ENCODE results near the gene C1orf185. TPM values are rescaled to one million over a fixed set of nuclear protein-coding genes. Genes with fewer than 3 reads are reported as not detected.
"Not testable (repeated sequence)": the region's sequence is repeated elsewhere in the genome, so short reads cannot be mapped to it uniquely, and the experiment has no call there.

The C1orf185 gene
- total RNA-seq, 2 experiments from 2014 or later: not detected

- ATAC-seq (no peak), DNase-seq (no peak)
- TF ChIP-seq CTCF (IDR thresholded peaks at IDR 0.05): no peak
- intact Hi-C loops (cut with micrococcal nuclease): no loop called here
- CTCF ChIA-PET: interaction anchor here (0.9 to 2.0 kb wide), 4 partner anchors 23 to 394 kb away, joined by 3 to 7 read pairs (median 4); no protein-coding TSS in a partner anchor
- peaks cover 8% of the 10 kb centered on the region for H3K27me3 Mint-ChIP-seq
- H3K4me3 Mint-ChIP-seq: no peak overlapping the region
- no peaks in the 10 kb centered on the region for H3K36me3 Mint-ChIP-seq (ENCODE audit: low read depth)
- no peaks in the 10 kb centered on the region for H3K9me3 Mint-ChIP-seq
- POLR2A ChIA-PET: no interaction called here
- no peak overlapping the region for H3K27ac Mint-ChIP-seq
- peaks cover 8% of the 10 kb centered on the region for H3K4me1 Mint-ChIP-seq (ENCODE audit: low read depth)
Observed at GRCh38 chr1:51168266-51168845, 66.3 kb downstream of the C1orf185 start.

DNA sequence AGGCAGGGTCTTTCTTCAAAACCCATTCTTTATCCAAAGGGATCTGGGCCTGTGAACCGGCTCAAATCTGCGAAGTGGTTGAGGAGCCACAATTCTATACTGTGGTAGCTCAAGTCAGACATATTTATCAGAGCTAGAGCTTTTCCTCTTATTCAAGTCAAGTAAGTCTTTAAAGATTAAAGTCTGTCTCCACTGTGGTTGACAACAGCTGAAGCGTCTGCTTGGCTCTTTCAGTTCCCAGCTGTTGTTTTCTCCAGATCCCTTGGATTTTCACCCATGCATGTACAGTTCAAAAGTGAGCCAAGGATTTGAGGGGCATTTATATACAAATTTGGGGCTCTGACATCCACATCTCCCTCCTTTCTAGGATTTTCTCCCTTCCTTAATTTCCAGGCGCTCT, 66.9 kb downstream of the C1orf185 start:
- H3K9me3 Mint-ChIP-seq: no peaks in the 10 kb centered on the region
- H3K36me3 Mint-ChIP-seq (ENCODE audit: low read depth): no peaks in the 10 kb centered on the region
- peaks cover 11% of the 10 kb centered on the region for H3K4me1 Mint-ChIP-seq (ENCODE audit: low read depth)
- POLR2A ChIA-PET: no interaction called here
- no peak overlapping the region for H3K27ac Mint-ChIP-seq
- CTCF ChIA-PET: interaction anchor here (0.9 to 3.4 kb wide), 4 partner anchors 20 to 395 kb away, joined by 3 to 9 read pairs (median 4); no protein-coding TSS in a partner anchor
- H3K4me3 Mint-ChIP-seq: no peak overlapping the region
- H3K27me3 Mint-ChIP-seq: peaks cover 8% of the 10 kb centered on the region
- intact Hi-C loops (cut with micrococcal nuclease): no loop called here
- TF ChIP-seq CTCF (IDR thresholded peaks at IDR 0.05): no peak
- DNase-seq (no peak), ATAC-seq (no peak)

GRCh38 chr1:51170342-51170741, 68.3 kb downstream of the C1orf185 start:
- POLR2A ChIA-PET: no interaction called here
- TF ChIP-seq CTCF (IDR thresholded peaks at IDR 0.05): no peak
- Mint-ChIP-seq H3K27me3 (peaks cover 12% of the 10 kb centered on the region), H3K27ac (no peak overlapping the region), H3K36me3 (ENCODE audit: low read depth) (no peaks in the 10 kb centered on the region), H3K4me1 (ENCODE audit: low read depth) (peaks cover 11% of the 10 kb centered on the region), H3K4me3 (no peak overlapping the region), H3K9me3 (no peaks in the 10 kb centered on the region)
- DNase-seq: no peak
- ATAC-seq: no peak
- CTCF ChIA-PET: interaction anchor here (3.4 kb wide), 1 partner anchor 19 kb away, joined by 9 read pairs; no protein-coding TSS in a partner anchor
- intact Hi-C loops (cut with micrococcal nuclease): no loop called here

DNA sequence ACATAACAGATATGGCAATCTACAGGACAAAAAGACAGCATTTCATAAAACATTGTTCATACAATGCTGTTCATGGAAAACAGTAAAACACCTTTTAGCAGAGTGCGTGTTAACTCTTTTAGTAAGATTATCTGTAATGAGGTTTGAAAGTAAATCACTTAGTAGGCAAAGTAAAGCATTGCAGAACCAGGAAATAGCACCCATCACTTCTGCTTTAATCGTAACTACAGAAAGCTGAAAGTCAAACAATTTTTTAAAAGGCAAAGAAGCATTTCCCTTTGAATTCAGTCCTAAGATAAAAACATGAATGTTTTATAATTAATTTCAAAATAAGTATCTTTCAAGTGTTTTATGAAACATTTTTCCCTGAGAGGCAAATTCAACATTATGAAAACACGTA, 70.8 kb downstream of the C1orf185 start:
- DNase-seq (no peak), ATAC-seq (no peak)
- Mint-ChIP-seq H3K27ac (no peak overlapping the region), H3K27me3 (peaks cover 19% of the 10 kb centered on the region), H3K36me3 (ENCODE audit: low read depth) (no peaks in the 10 kb centered on the region), H3K4me3 (no peak overlapping the region), H3K4me1 (ENCODE audit: low read depth) (peaks cover 11% of the 10 kb centered on the region), H3K9me3 (no peaks in the 10 kb centered on the region)
- ChIA-PET CTCF (no interaction called here), POLR2A (no interaction called here)
- intact Hi-C loops (cut with micrococcal nuclease): no loop called here
- TF ChIP-seq CTCF (IDR thresholded peaks at IDR 0.05): no peak

- DNase-seq (no peak), ATAC-seq (no peak)
- intact Hi-C loops (cut with micrococcal nuclease): no loop called here
- no peaks in the 10 kb centered on the region for H3K36me3 Mint-ChIP-seq (ENCODE audit: low read depth)
- TF ChIP-seq CTCF (IDR thresholded peaks at IDR 0.05): no peak
- peaks cover 6% of the 10 kb centered on the region for H3K4me1 Mint-ChIP-seq (ENCODE audit: low read depth)
- H3K27ac Mint-ChIP-seq: no peak overlapping the region
- POLR2A ChIA-PET: no interaction called here
- peaks cover 19% of the 10 kb centered on the region for H3K27me3 Mint-ChIP-seq
- CTCF ChIA-PET: interaction anchor here (1.2 to 2.1 kb wide), 2 partner anchors 14 to 17 kb away, joined by 6 to 8 read pairs; no protein-coding TSS in a partner anchor
- H3K9me3 Mint-ChIP-seq: no peaks in the 10 kb centered on the region
- no peak overlapping the region for H3K4me3 Mint-ChIP-seq
Observed at GRCh38 chr1:51175278-51175677, 73.2 kb downstream of the C1orf185 start.

GRCh38 chr1:51177988-51178387, 76.0 kb downstream of the C1orf185 start:
- POLR2A ChIA-PET; H3K36me3 Mint-ChIP-seq (ENCODE audit: low read depth); H3K9me3 Mint-ChIP-seq; ATAC-seq; H3K27ac Mint-ChIP-seq; H3K4me3 Mint-ChIP-seq; DNase-seq; intact Hi-C loops (cut with micrococcal nuclease); H3K4me1 Mint-ChIP-seq (ENCODE audit: low read depth): not testable (repeated sequence)
- peaks cover 14% of the 10 kb centered on the region for H3K27me3 Mint-ChIP-seq
- CTCF ChIA-PET: interaction anchor here (4.2 kb wide), 1 partner anchor 13 kb away, joined by 42 read pairs; no protein-coding TSS in a partner anchor

All from activated CD8-positive, alpha-beta T cell treated with anti-CD3 and anti-CD28 coated beads for 36 hours (primary cell).